ENCODE results near the gene MAP7.

Gene MAP7

DNA sequence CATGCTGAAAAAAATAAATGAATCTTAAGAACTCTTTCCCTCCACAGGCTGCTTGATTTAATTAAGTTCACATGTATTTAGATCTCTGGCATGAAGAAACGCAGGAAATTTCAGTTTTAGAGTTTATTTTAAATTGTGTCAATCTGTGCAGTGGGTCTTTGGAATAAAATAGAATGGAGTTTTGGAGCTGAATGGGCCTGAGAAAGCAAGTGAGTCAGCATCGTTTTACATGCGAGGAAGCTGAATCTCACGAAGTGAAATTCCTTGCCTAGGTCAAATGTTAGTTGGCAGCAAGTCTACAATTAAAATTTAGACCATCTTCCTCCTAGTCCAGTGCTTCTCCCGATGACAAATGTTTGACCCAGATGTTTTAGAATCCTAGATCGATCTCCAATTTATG lies 22.4 kb downstream of the MAP7 start:
- DNase-seq, result no peak

DNA sequence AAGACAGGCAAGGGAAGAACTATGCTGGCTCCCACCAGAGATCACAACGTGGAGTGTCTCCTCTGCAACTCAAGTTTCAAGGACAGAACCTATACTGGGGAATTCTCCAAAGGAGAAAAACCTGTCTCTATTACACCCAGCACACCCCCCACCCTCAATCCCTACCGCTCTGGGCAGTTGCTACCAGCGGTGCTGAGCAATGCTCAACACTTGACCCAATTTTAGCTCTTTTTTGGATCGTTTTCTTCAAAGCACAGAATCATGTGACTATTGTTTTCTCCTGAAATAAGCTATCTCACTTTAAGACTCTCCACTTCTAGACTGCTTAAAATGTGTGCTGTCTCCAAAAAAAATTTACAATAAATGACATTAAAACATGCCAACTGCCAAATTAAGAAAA lies 23.3 kb downstream of the MAP7 start:
- DNase-seq, result no peak

DNA sequence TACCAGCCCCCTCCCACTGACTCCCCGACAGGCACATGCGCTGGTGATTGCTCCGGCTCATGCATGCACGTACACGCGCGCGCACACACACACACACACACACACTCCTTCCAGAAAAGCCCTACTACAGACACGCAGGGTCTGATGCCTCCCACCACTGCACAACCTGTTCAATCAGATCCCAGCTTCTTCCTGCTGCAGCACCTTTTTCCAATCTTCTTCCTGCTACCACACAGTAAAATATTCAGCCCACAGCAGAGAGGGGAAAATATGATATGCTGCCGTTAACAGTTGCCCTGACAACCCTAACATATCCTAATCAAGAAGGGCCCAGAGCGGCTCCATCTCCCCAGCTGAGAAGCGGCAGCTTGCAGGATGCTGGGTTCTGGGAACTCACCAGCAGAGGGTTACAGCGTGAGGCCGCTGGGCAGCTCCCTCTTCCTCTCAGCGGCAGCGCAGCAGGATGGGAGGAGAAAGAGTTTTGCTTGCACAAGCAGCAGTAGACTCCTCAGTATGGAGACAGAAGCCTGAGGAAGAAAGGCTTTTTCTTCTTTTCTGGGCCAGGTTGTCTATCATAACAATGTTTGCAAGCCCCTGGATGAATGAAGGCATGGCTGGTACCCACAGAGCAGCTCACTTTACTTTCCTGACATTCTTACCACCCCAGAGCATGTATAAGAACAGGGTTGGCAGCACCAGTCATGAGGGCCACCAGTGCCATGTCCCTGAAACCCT lies 23.9 kb downstream of the MAP7 start:
- no peak for DNase-seq

DNA sequence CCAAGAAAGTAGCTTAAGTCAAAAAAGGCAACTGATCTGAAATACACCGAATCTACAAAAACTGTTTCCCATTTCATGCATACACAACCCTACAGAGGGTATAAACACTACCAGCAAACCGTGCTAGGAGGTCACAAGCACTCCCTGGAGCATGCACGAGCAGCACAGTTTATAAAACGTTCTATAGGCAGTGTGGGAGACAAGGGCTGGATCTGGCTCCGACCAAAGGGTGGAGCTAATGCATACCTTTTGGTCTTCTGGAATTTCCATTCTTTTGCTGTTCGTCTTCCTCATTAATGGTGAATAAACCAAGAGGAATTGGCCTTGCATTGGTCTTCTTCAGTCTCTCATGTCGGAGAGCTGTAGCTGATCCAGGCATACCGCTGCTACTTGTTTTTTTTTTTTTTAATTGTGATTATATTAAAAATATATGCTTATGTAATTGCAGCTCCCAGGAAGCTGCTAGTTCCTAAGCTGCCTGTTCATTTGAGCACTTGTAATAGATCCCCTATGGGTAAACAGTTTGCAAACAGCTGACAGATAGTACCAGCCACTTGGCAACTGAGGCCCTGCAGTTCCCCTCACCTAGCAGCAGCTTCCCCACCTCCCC lies 24.5 kb downstream of the MAP7 start:
- no peak for DNase-seq

DNA sequence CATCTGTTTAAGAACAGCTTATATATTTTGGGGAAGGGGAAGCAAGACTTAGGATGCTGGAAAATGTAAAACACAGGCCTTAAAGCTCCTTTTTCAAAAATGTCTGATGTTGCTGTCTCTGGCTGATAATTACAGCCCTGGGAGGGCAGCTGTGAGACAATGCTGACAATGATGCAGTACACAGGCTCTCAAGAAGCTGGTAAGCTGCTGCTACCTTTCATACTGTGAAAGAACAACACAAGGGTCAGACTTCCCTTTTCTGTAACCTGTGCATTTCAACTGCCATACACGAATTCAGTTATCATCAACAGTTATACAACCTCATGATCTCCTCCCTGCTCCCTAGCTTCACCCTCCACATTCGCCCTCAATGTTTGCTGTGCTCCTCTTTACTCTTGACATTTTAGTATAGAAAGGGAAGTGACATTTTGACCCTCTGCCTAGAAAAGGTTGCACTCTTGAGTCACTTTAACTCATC lies 25.2 kb downstream of the MAP7 start:
- DNase-seq, result no peak

DNA sequence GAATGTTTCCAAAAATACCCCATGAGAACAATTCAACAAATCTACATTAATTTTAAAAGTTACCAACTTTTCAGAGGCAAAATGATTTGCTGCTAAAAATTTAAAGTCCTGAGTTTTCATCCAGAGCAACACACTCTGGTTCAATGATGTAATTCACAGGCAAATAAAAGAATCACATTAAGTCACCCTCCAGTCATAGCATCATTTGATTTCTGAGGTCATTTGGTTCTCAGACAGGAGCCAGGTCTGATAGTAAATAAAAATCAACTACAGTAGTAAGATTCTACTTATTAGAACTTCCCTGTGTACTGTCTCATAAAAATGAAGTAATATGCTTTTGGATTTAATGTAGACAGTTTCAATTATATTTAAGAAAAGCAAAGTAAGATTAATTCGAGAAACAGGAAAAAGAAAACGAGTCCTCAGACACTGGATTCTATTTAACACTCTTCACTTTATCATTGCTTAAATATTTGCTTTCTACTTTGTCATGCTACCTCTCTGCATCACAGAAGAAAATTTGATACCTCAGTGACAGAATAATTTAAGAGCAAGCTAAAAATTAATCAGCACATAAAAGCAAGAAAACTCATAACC lies 25.8 kb downstream of the MAP7 start:
- no peak for DNase-seq

DNA sequence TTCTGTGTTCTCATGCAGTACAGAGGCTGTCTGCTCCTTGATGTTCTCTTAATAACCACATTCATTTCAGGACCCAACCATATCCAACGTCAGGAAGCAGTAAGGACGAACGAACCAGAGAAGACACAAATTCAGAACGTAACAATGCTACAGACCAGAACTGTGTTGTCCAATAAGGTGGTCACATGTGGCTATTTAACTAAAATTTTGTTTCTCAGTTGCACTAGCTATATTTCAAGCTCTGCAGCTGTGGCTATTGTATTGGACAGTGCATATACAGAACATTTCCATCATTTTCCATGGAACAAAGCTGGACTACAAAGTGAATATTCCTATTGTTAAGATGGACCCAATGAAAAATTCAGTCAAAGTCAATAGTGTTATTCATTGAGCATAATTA lies 27.0 kb downstream of the MAP7 start:
- DNase-seq, result no peak

DNA sequence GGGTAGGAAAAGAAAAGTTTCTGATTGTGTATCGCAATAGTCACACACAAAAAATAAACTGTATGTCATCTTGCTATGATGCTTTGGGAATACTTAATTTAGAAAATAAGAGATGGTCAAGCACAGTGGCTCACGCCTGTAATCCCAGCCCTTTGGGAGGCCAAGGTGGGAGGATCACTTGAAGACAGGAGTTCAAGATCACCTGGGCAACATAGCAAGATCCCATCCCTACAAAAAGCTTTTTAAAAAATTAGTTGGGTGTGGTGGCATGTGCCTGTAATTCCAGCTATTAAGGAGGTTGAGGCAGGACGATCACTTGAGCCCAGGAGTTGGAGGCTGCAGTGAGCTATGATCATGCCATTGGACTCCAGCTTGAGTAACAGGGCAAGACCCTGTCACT lies 27.6 kb downstream of the MAP7 start:
- no peak for DNase-seq

DNA sequence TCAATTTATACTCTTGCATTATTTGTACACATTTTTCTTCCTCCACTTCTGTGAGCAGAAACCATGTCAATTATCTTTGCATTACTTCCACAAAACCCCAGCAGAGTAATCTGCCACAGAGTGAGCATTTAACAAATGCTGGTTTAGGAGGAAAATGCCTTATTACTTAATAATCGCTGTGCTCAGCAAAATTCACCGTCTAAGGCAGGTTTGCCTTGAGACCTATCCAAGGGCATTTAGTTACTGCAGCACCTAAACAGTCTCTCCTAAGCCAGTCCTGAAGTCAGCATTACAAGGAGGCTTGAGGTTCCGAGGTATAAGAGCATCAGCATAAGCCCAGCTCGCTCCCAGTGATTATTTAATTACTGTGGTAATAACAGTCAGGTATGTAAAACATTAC lies 28.3 kb downstream of the MAP7 start:
- DNase-seq, result no peak

DNA sequence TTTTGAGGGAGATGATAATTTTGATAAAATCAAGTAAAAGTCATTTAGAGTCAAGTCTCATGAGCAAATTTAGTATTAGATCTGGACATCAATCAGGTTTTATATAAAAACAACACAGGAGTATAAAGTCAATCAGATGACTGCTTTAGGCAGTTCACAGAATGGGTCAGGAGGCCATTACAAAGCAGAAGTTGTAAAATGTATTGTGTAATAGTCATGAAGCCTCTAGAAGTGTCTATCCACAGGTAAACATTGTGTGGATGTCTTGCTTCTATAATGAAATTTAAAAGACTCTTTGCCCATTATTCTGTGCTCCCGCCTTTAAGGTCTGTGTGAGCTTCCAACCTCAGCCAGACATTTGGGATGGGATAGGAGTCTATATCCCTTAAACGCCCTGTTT lies 28.8 kb downstream of the MAP7 start:
- no peak for DNase-seq

DNA sequence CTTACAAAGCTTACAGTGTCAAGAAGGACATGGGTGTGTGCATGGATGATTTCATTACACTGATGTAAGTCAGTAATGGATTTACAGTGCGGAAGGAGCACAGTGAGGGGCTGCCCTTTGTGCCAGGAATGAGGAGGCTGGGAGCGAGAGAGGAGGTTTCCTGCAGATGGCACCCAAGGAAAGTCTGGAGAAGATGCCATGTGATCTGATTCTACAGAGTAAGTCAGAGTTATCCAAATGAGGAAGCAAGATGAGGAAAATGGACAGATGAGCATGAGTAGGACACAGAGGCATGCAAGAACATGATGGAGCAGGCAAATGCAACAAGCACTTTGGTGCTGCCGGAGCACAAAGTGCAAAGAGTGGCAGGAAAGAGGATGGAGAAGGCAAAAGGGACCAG lies 29.7 kb downstream of the MAP7 start:
- DNase-seq, result no peak

DNA sequence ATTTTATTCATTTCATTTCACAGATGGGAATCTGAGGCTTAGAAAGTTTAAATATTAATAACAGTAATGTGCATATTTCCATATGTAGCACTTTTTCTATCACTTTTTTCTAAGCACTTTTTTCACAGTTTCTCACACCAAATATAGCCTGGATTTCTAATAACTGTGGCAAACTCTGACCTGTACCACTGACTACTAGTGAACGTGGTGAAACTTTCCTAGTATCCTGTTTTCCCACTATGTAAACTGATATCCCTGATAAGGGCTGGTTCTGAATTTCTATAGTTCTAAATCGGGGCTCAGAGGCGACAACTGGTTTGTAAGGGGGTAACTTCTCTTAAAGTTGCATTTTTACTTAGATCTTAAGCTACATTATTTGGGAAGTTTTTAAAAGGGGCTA lies 32.6 kb downstream of the MAP7 start:
- no peak for DNase-seq

DNA sequence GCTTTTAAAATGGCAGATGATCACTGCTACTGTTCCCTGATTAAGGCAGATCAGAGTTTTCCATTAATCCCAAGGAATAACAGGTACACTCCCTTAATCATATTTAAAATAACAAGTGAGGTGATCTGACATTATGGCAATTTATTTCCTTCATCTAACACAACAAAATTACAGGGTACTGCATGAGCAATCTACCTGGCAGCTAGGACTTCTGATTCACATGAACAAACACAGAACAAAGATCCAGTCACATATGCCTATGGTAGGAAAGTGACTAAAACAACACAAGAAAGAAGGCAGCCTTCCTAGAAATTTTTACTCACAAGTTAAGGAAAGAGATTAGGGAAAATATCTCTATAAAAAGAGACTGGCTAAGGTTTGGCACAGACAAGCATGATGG lies 33.2 kb downstream of the MAP7 start:
- no peak for DNase-seq

DNA sequence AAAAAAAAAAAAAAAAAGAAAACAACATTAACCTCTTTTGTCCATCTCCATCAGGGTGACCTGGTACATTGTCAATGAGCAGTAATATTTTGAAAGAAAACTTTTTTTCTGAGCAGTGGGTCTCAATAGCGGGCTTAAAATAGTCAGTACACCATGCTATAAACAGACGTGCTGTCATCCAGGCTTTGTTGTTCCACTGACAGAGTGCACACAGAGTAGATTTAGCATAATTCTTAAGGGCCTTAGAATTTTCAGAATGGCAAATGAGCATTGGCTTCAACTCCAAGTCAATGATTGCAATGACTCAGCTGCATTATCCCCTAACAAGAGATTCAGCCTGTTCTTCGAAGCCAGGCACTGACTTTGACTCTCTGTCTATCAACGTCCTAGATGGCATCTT lies 35.6 kb downstream of the MAP7 start:
- DNase-seq, result no peak

DNA sequence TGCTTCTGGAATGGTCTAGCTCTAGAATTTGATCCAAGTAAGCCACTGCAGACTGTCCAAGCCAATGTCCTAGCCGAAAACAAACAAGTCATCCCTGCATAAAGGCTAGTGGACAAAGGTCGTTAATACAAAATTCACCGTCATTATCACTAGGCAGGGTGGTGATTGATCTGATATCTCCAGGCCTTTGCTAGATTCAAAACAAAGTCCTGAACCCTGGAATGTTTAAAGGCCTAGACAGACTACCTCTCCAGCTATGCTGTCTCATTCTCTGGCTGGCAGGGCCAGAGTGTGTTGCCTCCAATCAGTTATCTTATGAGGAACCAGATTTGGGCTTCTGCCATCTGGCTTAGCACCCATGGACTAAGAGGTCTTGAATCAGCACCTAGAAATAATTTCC lies 38.3 kb downstream of the MAP7 start:
- DNase-seq, result no peak

DNA sequence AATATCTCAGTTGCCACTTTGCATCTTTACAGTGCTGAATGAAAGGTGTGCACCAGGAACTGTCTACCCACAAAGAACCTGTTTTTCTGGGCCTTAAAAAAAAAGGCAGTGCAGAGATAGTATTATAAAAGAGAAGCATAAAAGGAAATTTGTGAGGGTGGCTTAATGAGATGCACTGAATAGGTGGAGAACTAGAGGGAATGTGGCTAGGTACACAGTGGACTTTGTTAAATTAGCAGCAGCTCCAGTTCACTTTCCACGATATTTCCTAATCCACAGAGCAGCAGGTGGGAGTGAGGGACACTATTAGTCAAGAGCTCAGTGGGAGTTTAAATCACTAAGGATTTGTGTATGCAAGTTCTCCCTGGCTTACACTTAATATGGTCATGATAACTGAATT lies 38.8 kb downstream of the MAP7 start:
- no peak for DNase-seq

DNA sequence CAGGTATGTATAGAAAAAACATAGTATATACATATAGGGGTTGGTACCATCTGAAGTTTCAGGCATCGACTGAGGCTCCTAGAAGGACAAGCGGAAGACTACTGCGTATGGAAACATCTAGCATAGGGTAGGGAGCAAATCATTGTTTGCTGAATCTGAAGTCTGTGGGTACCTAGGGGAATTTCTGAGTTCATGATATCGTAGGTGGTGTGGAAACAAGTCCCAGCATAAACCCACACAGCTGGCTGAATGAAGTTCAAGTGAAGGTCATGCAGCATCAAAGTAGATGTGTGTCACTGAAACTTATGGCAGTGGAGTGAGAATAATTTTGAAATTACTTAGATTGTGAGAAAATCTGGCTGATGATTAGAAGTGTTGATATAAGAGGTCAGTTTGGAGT lies 39.4 kb downstream of the MAP7 start:
- no peak for DNase-seq

DNA sequence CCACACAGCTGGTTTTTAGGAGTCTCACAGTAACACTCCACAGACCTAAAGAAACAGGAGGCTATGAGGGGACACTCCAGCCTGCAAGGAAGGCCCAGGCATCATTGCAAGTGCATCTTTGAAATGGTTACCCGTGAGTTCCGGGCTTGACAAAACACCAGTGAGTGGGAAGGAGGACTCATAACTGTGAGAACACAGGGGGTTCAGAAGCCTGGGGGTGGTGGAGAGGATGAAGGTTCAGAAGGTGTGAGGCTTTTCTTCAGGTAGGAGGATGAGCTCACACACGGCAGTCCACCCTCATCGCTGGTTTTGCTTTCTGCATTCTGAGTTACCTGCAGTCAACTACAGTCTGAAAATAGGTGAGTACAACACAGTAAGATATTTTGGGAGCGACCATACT lies 39.9 kb downstream of the MAP7 start:
- DNase-seq, result no peak

DNA sequence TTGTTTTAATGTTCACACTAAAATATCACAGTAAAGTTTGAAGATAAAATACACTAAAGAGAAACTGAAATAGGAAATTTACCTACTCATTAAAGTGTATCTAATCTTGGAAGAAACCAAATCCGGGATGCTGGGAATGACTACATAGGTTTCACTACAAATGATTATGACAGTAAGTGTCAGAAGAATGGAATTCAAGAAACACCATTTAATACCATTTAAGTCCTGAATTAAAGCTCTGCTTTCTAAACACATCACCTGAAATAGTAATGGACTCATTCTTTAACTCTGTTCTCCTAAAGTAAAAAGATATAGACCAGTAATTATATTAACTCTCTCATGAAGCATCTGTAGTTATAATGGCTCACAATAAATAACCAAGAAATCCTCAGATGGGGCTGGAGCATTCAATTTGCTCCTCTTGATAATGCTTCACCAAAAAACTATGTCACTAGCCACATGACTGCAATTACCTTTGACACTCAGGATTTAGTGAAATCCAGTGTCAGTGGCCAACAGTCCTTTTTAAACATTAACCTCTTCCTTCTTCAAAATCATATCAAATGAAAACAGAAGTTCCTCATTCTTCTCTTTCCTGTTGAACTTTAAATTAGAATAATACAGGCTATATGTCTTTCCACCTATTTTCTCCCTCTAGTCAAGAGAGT lies 41.4 kb downstream of the MAP7 start:
- no peak for DNase-seq

DNA sequence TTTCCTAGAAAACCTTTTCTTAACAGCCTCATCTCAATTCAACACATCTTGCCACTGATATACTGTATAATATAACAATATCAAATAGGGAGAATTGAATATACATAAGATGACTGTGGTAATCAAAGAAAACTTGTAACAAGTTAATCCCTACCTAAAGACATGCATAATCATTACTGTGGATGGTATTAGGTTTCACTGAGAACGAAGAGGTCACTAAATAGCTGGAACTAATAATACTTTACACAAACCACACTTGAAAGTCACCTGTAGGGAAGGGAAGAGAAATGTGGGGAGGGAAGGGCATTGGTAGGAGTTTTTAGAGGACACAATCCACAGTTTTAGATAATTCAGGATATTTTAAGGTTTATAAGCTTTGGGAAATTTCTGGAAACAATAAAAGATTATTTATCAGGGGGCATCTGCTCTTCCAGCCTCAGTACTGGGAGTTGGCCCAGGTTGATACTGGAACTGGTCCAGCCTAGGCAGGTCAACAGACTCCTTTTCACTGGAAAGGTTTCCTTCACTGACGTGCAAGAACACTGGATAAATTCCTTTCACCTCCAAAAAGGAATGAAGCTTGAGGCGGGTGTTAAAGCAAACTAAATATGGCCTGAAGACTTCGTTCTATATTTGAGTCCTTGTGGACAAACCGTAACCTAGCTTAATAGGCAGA lies 44.0 kb downstream of the MAP7 start:
- no peak for DNase-seq

DNA sequence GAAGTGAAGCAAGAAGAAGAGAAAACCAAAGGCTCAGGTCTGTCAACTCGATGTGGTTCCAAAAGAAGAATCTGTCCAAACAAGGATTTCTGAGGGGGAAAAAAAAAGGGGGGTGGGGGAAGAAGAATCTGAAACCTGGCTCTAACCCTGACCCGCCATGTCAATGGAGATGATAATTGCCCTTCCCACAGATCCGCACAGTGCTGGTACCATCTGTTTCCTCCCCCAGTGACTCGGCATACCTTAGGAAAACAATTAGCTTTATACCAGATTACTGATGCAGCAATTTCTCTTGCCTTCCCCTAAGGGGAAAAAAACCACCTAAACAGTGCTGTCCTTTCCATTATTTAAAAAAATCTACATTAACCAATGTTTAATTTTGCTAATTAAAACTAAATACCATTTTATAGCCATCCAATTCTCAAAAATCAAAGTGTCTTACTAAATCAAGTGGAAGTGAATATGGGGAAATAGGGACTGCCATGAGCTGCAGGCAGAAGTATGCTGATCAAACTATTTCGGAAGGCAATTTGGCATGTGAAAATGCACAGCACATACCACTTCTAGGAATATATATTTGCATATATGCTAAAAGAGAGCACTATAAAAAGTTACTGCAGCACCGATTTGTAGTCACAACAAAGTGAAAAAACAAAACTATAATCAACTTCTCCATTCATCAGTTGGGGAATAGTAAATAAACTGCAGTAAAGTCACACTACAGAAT lies 46.8 kb downstream of the MAP7 start:
- DNase-seq, result no peak

DNA sequence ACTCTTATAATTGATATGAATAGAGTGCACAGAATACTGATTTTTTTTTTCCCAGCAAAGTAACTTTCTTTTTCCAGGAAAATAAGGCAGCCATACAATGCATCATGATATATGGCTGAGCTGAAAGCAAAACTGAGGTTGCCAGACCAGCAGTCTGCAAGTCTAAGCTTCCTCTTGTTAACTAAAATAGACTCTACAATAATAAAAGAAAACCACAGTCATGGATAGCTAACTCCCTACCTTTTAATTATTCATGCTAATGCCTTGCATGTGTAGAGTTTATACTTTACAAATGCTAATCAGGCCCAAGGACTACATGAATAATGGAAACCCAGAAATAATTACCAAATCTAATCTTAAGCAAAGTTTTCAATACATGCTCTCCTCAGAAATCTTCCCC lies 47.4 kb downstream of the MAP7 start:
- no peak for DNase-seq

DNA sequence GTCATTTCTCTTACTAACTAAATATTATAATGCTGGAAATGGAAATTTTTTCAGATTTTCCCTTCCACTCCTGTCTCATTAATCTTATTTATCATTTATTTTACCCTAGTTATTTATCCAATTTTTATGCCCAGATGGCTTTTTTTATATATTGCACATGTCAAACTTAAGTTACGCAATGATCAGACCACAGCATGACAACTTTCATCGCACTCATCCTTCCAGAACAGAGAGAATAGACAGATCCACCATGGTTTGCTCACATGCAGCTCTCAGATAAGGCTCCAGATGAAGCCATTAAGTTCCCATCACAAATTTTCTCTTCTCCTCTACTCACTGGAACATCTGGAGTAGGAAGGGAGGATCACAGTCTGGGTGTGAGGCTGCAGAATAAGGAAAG lies 48.7 kb downstream of the MAP7 start:
- no peak for DNase-seq

Data from GF-D8 (cell line).